Stimulated activated CD8-positive, alpha-beta memory T cell treated with anti-CD3 and anti-CD28 coated beads, Interleukin-7, amount 100 ng/mL, for 48 hours (primary cell): Measurements from ENCODE around the gene KCTD15.

Experiments
- DNase-seq, 2 donors: peaks; one replicate each; pipeline ENCODE4 v3.0.0-alpha.2; 2020; ENCODE audit warnings: low read depth in 1 of 2; ENCODE audit errors: extremely low read depth in 1 of 2

KCTD15 gene

GRCh38 chr19:33841685-33842084 is 45.0 kb downstream of the KCTD15 start:
- no peak for DNase-seq

- DNase-seq: no peak
These were observed 47.8 kb downstream of the KCTD15 start for GRCh38 chr19:33844478-33844877.

- no peak for DNase-seq
These were observed 48.8 kb downstream of the KCTD15 start for GRCh38 chr19:33845498-33845897.

- DNase-seq: no peak
These were observed 53.0 kb downstream of the KCTD15 start for GRCh38 chr19:33849551-33850147.

GRCh38 chr19:33859016-33859415 is 62.3 kb downstream of the KCTD15 start:
- no peak for DNase-seq

- DNase-seq: no peak
These were observed 63.8 kb downstream of the KCTD15 start for GRCh38 chr19:33860312-33861090.

- DNase-seq: no peak
These were observed 65.3 kb downstream of the KCTD15 start for GRCh38 chr19:33861950-33862349.

- no peak for DNase-seq
These were observed 66.3 kb downstream of the KCTD15 start for GRCh38 chr19:33862981-33863380.

- DNase-seq: no peak
These were observed 66.8 kb downstream of the KCTD15 start for GRCh38 chr19:33863436-33863835.

- DNase-seq: no peak
These were observed 67.7 kb downstream of the KCTD15 start for GRCh38 chr19:33864311-33864850.

- DNase-seq: no peak
These were observed 68.6 kb downstream of the KCTD15 start for GRCh38 chr19:33865306-33865705.
